NCI-H2227 (cell line): ENCODE data around the gene BLM.
"Not testable (repeated sequence)": the region's sequence is repeated elsewhere in the genome, so short reads cannot be mapped to it uniquely, and the experiment has no call there.

Source experiments
- DNase-seq: peaks from one replicate; lab custom pipeline; 2025; ENCODE audit not compliant: unreplicated experiment; lab: John Stamatoyannopoulos, UW

BLM gene

GRCh38 chr15:90729261-90729660 lies 12.1 kb downstream of the BLM start:
- no peak for DNase-seq

- DNase-seq, result no peak
Observed at GRCh38 chr15:90730290-90730689, 13.1 kb downstream of the BLM start.

DNA sequence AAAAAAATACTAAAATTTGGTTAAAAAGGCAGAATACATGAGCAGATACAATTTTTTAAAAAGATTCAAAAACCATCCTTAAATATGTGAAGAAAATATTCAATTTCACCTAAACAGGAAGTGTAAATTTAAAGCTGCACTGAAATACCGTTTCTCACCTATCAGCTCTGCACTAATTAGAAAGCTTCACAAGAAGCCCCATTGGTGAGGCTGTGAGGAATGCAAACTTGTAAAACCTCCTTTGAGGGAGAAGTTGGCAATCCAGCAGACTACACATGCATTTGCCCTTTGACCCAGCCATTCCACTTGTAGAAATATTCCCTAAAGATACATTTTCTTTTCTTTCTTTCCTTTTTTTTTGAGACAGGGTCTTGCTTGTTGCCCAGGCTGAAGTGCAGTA lies 18.8 kb downstream of the BLM start:
- DNase-seq, result no peak

- DNase-seq, result not testable (repeated sequence)
Observed at GRCh38 chr15:90740545-90740944, 23.4 kb downstream of the BLM start.

- DNase-seq, result no peak
Observed at GRCh38 chr15:90742087-90742486, 24.9 kb downstream of the BLM start.

- DNase-seq, result no peak
Observed at GRCh38 chr15:90743407-90743806, 26.3 kb downstream of the BLM start.

DNA sequence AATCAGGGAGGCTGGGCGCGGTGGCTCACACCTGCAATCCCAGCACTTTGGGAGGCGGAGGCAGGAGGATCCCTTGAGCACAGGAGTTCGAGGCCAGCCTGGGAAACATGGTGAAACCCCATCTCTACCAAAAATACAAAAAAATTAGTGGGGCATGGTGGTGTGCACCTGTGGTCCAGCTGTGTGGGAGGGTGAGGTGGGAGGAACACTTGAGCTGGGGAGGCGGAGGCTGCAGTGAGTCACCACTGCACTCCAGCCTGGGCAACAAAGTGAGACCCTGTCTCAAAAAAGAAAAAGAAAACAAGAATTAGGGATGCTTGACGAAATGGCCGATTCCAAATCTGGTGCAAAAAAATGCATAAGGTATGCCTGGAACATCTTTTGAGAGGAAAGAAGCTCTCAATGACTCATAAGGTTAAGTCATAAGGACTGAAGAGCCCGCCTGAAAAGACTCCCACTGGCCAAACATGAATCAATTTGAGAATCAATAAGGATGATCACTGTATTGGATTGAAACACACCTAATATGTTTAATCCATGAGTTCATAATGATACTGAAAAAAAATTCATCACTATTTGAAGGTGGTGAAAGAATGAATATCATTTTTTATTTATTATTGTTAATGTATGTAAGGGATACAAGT lies 27.7 kb downstream of the BLM start:
- DNase-seq, result no peak

DNA sequence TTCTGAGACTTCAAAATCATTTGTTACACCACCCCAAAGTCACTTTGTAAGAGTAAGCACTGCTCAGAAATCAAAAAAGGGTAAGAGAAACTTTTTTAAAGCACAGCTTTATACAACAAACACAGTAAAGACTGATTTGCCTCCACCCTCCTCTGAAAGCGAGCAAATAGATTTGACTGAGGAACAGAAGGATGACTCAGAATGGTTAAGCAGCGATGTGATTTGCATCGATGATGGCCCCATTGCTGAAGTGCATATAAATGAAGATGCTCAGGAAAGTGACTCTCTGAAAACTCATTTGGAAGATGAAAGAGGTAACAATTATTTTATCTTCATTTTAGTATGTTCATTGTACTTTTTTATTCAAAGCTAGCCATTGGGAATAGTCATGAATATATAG lies 32.6 kb downstream of the BLM start:
- no peak for DNase-seq

GRCh38 chr15:90750186-90750585 lies 33.0 kb downstream of the BLM start:
- DNase-seq, result no peak

GRCh38 chr15:90751300-90751825 lies 34.2 kb downstream of the BLM start:
- no peak for DNase-seq

DNA sequence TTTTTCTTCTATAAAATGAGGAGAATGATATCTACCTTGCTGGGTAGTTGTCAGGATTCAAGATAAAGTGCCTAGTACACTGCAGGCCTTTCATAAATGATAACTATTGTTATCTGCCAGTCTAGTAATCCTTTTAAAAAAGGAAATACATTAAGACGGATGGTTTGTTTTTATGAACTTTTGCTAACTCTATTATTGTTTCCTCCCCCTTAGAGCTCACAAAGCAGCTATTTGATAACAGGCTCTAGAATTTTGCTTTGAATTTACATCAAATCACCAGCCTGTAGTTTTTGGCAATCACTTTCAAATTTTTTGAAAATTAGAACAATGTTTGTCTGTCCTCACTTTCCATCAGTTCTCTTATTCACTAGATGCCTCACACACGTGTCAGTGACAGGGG lies 39.8 kb downstream of the BLM start:
- no peak for DNase-seq

DNA sequence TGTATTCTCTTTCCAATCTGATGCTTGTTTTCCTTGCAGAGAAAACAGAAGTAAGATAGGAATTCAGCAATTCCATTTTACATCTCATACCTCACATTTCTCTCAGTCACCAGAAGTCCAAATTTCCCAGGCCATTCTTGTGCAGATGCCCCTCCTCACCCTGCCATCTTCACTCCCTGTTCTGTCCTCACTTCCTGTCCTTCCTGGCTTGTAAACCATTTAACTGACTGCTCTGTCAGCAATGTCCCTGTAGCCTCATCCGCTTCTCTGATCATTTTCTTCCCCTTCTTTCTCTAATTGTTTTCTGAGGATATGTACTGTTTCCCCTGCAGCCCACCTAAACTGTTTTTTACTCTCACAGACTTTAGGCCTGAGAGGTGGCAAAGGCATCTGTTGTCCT lies 40.3 kb downstream of the BLM start:
- no peak for DNase-seq

- DNase-seq, result no peak
Observed at GRCh38 chr15:90760661-90761232, 43.6 kb downstream of the BLM start.

DNA sequence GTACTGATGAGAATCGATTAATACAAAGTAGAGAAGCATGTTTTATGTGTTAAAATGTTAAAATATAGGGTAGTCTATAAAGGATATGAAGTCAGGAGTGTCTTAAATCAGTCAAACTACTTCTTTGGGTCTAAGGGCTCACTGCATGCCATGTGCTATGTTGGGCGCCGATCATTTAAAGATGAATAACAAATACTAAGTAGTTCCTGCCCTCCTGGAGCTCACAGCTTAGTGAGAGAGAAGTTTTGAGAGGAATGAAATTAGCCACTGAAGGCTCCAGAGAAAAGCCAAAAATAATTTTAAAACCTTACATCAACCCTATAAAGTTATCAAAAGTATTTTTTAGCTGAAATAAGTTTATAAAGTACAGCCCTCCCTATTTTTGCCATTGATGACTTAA lies 44.5 kb downstream of the BLM start:
- DNase-seq, result no peak

DNA sequence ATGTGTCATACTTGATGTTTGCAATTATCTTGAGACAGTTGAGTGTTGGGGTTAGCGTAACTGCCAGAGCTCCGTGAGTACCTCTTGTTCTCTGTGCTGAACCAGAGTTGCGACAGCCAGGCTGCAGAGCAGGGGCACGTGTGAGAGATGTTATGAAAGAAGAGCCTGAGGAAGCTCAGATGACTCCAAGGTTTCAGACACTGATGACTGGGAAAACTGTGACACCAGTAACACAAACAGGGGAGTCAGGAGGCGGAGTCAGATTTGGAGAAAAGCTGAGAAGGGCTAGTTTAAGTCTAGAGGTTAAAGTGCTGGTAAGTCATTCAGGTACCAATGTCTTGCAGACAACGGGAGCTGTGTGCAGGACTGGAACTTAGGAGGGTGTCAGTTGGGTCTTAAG lies 45.0 kb downstream of the BLM start:
- no peak for DNase-seq

DNA sequence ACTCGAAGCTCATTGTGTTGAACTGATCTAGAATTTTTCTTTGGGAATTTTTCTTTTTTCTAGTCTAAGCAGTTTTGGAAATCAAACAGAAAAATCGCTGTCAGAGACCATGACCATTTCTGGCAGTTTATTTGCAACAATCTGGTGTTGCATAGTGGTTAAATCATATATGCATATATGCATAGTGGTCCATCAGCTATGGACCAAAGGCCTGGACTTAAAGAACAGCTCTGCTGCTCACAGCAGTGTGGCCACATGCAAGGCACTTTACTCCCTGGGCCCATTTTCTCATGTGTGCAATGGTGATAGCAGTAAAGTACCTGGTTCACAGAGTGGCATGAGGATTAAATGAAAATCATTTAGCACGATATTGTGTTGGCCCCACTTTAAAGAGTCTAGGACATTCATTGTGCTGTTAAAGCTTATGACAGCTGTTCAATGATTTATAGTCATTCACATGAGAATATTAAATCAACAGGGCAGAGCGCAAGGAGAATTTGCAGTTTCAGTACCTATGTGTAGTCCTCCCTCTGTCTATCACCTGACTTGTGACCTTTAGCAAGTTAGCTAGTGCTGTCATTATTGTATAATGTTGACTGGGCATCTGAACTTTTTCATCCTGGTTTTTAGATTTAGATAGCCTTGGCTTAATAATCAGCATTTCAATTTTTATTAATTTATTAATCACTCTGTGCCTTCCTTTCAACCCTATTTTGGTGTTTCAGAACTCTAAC lies 46.4 kb downstream of the BLM start:
- peak; percentile 10 for DNase-seq

- no peak for DNase-seq
Observed at GRCh38 chr15:90765531-90765930, 48.4 kb downstream of the BLM start.

DNA sequence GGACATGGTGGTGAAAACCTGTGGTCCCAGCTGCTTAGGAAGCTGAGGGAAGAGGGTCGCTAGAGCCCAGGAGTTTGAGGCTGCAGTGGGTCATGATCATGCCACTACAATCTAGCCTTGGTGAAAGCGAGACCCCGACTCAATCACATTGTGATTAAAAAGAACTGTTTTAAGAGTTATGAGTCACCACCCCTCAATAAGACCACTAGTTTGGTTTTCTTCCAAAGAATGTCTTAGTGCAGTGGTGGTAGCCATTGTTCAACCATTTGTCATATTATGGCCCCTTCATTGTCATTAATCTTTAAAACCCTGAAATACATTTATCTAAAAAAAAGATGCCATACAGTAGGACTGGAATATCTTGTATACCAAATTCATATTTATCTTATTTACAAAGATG lies 48.8 kb downstream of the BLM start:
- no peak for DNase-seq

DNA sequence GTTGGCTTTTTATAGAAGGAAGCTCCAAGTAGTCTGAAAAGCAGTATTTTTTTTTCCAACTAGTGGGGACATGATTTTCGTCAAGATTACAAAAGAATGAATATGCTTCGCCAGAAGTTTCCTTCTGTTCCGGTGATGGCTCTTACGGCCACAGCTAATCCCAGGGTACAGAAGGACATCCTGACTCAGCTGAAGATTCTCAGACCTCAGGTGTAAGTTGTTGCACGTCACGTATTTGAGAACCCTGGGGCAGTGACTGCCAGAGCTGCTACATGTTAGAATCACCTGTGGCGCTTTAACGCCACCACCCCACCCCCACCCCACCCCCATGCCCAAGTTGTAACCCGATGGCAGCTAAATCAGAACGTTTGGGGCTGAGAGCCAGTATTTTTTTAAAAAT lies 52.2 kb downstream of the BLM start:
- DNase-seq, result no peak

DNA sequence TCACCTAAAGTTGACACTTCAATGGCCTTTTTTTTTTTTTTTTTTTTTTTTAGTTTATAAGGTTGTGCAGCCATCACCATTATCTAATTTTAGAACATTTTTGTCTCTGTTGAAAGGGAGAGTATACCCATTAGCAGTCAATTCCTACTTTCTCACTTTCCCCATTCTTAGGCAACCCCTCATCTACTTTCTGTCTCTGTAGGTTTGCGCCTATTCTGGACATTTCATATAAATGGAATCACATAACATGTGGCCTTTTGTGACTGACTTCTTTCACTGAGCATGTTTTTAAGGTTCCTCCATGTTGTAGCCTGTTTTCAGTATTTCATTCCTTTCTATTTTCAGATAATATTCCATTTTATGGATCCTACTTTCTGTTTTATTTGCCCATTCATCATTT lies 56.3 kb downstream of the BLM start:
- DNase-seq, result no peak

- no peak for DNase-seq
Observed at GRCh38 chr15:90774731-90775514, 57.8 kb downstream of the BLM start.

- no peak for DNase-seq
Observed at GRCh38 chr15:90780916-90781315, 63.8 kb downstream of the BLM start.
